Measurements from ENCODE around the gene IFITM1.

GRCh38 chr11:328012-328411 is 14.2 kb downstream of the IFITM1 start:
- TF ChIP-seq POLR2A (IDR thresholded peaks at IDR 0.05; ENCODE audit: insufficient read depth in 1 of 2, low read depth in 2 of 2, low read length in 2 of 2) (no peak), CREB1 (IDR thresholded peaks at IDR 0.05) (no peak), CREB1 (CRISPR knock-in tag; IDR thresholded peaks at IDR 0.05) (no peak), MBNL3 (CRISPR knock-in tag; conservative IDR thresholded peaks at IDR 0.05) (no peak), U2AF1 (optimal IDR thresholded peaks at IDR 0.05; ENCODE audit: low read depth, low read length) (no peak), EZH2 (conservative IDR thresholded peaks at IDR 0.05; ENCODE audit: low read depth, low read length) (no peak), RNF2 (conservative IDR thresholded peaks at IDR 0.05; ENCODE audit: low read depth) (no peak), MAX (IDR thresholded peaks at IDR 0.05) (no peak), MLLT10 (CRISPR knock-in tag; IDR thresholded peaks at IDR 0.05) (no peak)
